ENCODE measurements around the gene ARHGEF6.

Gene ARHGEF6

GRCh38 chrX:136735601-136736000 lies 45.1 kb downstream of the ARHGEF6 start:
- H3K4me3 ChIP-seq (ENCODE audit: low read depth, low read length) = no peak overlapping the region
- no peak for DNase-seq (ENCODE audit: low read depth)
- TF ChIP-seq CTCF (IDR thresholded peaks at IDR 0.05; ENCODE audit: insufficient read depth, low read depth, low read length, missing control alignments) = no peak

GRCh38 chrX:136733613-136734012 lies 47.1 kb downstream of the ARHGEF6 start:
- no peak for TF ChIP-seq CTCF (IDR thresholded peaks at IDR 0.05; ENCODE audit: insufficient read depth, low read depth, low read length, missing control alignments)
- no peak overlapping the region for H3K4me3 ChIP-seq (ENCODE audit: low read depth, low read length)
- no peak for DNase-seq (ENCODE audit: low read depth)

- TF ChIP-seq CTCF (IDR thresholded peaks at IDR 0.05; ENCODE audit: insufficient read depth, low read depth, low read length, missing control alignments) = no peak
Observed at GRCh38 chrX:136731798-136732197, 48.9 kb downstream of the ARHGEF6 start.

GRCh38 chrX:136731207-136731782 lies 49.4 kb downstream of the ARHGEF6 start:
- no peak for DNase-seq (ENCODE audit: low read depth)
- no peak overlapping the region for H3K4me3 ChIP-seq (ENCODE audit: low read depth, low read length)
- TF ChIP-seq CTCF (IDR thresholded peaks at IDR 0.05; ENCODE audit: insufficient read depth, low read depth, low read length, missing control alignments) = no peak

More at GRCh38 chrX:136731798-136732197, 48.9 kb downstream of the ARHGEF6 start:
- no peak overlapping the region for H3K4me3 ChIP-seq (ENCODE audit: low read depth, low read length)
- no peak for DNase-seq (ENCODE audit: low read depth)

GRCh38 chrX:136728393-136728792 lies 52.3 kb downstream of the ARHGEF6 start:
- no peak for TF ChIP-seq CTCF (IDR thresholded peaks at IDR 0.05; ENCODE audit: insufficient read depth, low read depth, low read length, missing control alignments)
- no peak overlapping the region for H3K4me3 ChIP-seq (ENCODE audit: low read depth, low read length)
- DNase-seq (ENCODE audit: low read depth) = no peak

- TF ChIP-seq CTCF (IDR thresholded peaks at IDR 0.05; ENCODE audit: insufficient read depth, low read depth, low read length, missing control alignments) = no peak
- DNase-seq (ENCODE audit: low read depth) = no peak
- no peak overlapping the region for H3K4me3 ChIP-seq (ENCODE audit: low read depth, low read length)
Observed at GRCh38 chrX:136725441-136726104, 55.2 kb downstream of the ARHGEF6 start.

GRCh38 chrX:136718091-136718490 lies 62.6 kb downstream of the ARHGEF6 start:
- no peak overlapping the region for H3K4me3 ChIP-seq (ENCODE audit: low read depth, low read length)
- no peak for TF ChIP-seq CTCF (IDR thresholded peaks at IDR 0.05; ENCODE audit: insufficient read depth, low read depth, low read length, missing control alignments)
- DNase-seq (ENCODE audit: low read depth) = no peak
